ENCODE measurements around the gene MYH9.

DNA sequence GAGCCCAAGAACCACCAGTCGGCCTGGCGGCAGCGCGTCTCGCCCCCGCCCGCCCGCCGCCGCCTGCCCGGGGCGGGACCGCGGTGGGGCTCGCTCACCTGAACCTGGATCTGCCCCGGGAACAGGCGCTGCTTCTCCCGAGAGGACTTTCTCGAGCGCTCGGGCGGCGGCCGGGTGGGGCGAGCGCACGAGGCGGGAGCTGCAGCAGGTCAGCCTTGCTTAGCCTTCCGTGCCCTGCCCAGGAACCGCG lies 133 bp downstream of the MYH9 start:
- TF ChIP-seq, protein P1, sequence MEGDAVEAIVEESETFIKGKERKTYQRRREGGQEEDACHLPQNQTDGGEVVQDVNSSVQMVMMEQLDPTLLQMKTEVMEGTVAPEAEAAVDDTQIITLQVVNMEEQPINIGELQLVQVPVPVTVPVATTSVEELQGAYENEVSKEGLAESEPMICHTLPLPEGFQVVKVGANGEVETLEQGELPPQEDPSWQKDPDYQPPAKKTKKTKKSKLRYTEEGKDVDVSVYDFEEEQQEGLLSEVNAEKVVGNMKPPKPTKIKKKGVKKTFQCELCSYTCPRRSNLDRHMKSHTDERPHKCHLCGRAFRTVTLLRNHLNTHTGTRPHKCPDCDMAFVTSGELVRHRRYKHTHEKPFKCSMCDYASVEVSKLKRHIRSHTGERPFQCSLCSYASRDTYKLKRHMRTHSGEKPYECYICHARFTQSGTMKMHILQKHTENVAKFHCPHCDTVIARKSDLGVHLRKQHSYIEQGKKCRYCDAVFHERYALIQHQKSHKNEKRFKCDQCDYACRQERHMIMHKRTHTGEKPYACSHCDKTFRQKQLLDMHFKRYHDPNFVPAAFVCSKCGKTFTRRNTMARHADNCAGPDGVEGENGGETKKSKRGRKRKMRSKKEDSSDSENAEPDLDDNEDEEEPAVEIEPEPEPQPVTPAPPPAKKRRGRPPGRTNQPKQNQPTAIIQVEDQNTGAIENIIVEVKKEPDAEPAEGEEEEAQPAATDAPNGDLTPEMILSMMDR (IDR thresholded peaks at IDR 0.05; ENCODE audit: poor library complexity) = no peak
- TF ChIP-seq EZH2phosphoT487 (IDR thresholded peaks at IDR 0.05; ENCODE audit: low read depth, severe bottlenecking, unreplicated experiment) = no peak

Measured in hepatocyte (in vitro differentiated cells).